ENCODE data around the gene USP15.

USP15 gene

DNA sequence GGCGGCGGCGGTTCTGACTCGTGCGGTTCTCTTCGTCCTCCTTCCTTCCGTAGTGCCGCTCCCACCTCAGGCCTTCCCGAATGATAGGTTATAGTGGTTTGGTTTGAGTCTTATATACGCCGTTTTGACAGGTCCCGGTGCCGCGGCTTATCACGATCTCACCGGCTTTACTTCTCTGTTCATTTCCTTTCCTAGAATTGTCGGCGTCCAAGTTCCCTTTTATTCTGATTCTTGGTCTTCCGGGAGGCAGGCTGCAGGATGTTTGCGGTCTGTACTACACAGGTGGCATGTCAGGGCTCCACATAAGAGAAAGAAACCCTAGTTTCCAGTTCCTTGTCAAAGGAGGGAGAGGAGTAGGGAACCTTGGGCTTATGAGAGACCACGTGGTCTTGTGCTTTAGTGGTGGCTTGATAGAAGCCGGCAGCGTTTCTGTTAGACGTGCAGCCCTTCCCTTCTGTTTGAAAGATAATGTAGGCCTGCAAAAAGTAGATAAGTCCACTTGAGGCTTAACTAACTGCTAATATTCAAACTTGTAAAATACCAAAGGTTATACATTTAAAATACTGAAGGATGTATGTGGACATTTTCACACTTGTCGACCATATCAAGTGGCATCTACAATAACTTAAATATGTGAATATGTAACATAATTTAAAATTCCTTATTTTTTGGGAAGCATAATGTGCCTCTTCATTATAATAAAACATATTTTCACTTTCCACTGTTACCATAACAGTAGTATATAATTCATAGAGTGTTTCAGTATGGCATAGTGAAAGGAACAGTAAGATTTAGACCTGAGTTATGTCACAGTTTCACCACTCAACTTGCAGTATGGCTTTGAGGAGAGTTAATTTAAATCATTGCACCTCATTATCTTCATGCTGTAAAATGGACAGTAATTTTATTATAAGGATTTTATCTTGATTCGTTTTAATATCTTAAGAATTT lies 804 bp downstream of the USP15 start:
- Histone ChIP-seq H3F3A (ENCODE audit: insufficient read depth, low read length) (peaks cover 27% of the 10 kb centered on the region), H2AFZ (ENCODE audit: low read length) (peak overlapping the region; percentile 82), H3K9ac (ENCODE audit: low read length) (peak overlapping the region; percentile 90), H3K79me2 (ENCODE audit: low read length) (peaks cover 57% of the 10 kb centered on the region), H3K27ac (ENCODE audit: low read length) (peak overlapping the region; percentile 94), H3K9me3 (replicated peaks; ENCODE audit: insufficient read depth, low read length) (no peaks in the 10 kb centered on the region), H3K36me3 (replicated peaks; ENCODE audit: insufficient read depth, low read length) (no peaks in the 10 kb centered on the region), H3K9me2 (replicated peaks; ENCODE audit: insufficient read depth, low read length) (no peaks in the 10 kb centered on the region), H3K4me3 (ENCODE audit: low read length) (peak overlapping the region; percentile 96), H3K4me2 (ENCODE audit: low read depth, low read length) (peak overlapping the region; percentile 62), H3K27me3 (replicated peaks; ENCODE audit: insufficient read depth, low read length) (no peaks in the 10 kb centered on the region), H4K20me1 (ENCODE audit: insufficient read depth, low read length) (peaks cover 41% of the 10 kb centered on the region), H3K4me1 (ENCODE audit: low read length) (peaks cover 40% of the 10 kb centered on the region)
- DNase-seq = peak; percentile 80
- TF ChIP-seq, protein P1, sequence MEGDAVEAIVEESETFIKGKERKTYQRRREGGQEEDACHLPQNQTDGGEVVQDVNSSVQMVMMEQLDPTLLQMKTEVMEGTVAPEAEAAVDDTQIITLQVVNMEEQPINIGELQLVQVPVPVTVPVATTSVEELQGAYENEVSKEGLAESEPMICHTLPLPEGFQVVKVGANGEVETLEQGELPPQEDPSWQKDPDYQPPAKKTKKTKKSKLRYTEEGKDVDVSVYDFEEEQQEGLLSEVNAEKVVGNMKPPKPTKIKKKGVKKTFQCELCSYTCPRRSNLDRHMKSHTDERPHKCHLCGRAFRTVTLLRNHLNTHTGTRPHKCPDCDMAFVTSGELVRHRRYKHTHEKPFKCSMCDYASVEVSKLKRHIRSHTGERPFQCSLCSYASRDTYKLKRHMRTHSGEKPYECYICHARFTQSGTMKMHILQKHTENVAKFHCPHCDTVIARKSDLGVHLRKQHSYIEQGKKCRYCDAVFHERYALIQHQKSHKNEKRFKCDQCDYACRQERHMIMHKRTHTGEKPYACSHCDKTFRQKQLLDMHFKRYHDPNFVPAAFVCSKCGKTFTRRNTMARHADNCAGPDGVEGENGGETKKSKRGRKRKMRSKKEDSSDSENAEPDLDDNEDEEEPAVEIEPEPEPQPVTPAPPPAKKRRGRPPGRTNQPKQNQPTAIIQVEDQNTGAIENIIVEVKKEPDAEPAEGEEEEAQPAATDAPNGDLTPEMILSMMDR (IDR thresholded peaks at IDR 0.05; ENCODE audit: low read length) = no peak
- no peak for TF ChIP-seq EZH2 (optimal IDR thresholded peaks at IDR 0.05; ENCODE audit: low read depth, low read length)
- TF ChIP-seq EZH2phosphoT487 (IDR thresholded peaks at IDR 0.05; ENCODE audit: low read length) = no peak

DNA sequence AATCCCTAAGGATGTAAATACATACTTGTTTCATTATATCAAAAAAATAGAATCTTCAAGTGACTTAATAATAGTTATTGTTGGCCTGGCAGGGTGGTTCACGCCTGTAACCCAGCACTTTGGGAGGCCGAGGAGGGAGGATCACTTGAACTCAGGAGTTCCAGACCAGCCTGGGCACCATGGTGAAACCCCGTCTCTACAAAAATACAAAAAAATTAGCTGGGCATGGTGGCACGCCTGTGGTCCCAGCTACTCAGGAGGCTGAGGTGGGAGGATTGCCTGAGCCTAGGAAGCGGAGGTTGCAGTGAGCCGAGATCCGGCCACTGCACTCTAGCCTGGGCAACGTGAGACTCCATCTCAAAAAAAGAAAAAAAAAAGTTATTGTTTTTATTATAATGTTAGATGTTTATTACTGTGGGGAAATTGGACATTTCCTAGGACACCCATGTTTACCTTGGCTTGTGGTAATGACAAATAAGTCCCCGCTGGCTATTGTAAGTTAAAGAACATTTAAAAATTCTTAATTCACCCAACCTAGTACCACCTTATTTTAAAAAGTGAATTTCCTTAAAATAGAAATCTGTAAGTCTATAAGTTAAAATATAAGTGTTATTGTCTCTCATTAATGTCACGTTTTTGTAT lies 1.8 kb downstream of the USP15 start:
- peak overlapping the region; percentile 62 for H3K4me2 ChIP-seq (ENCODE audit: low read depth, low read length)
- H3K9me2 ChIP-seq (replicated peaks; ENCODE audit: insufficient read depth, low read length) = no peaks in the 10 kb centered on the region
- H3K27me3 ChIP-seq (replicated peaks; ENCODE audit: insufficient read depth, low read length) = no peaks in the 10 kb centered on the region
- no peaks in the 10 kb centered on the region for H3K9me3 ChIP-seq (replicated peaks; ENCODE audit: insufficient read depth, low read length)
- H2AFZ ChIP-seq (ENCODE audit: low read length) = no peak overlapping the region
- H3K27ac ChIP-seq (ENCODE audit: low read length) = no peak overlapping the region
- peaks cover 67% of the 10 kb centered on the region for H3K79me2 ChIP-seq (ENCODE audit: low read length)
- H3K9ac ChIP-seq (ENCODE audit: low read length) = no peak overlapping the region
- TF ChIP-seq EZH2 (optimal IDR thresholded peaks at IDR 0.05; ENCODE audit: low read depth, low read length) (no peak), EZH2phosphoT487 (IDR thresholded peaks at IDR 0.05; ENCODE audit: low read length) (no peak)
- TF ChIP-seq, protein P1 (IDR thresholded peaks at IDR 0.05; ENCODE audit: low read length) = no peak
- DNase-seq = no peak
- peak overlapping the region; percentile 96 for H3K4me3 ChIP-seq (ENCODE audit: low read length)
- H3K4me1 ChIP-seq (ENCODE audit: low read length) = peaks cover 40% of the 10 kb centered on the region
- H4K20me1 ChIP-seq (ENCODE audit: insufficient read depth, low read length) = peaks cover 48% of the 10 kb centered on the region
- no peaks in the 10 kb centered on the region for H3K36me3 ChIP-seq (replicated peaks; ENCODE audit: insufficient read depth, low read length)
- H3F3A ChIP-seq (ENCODE audit: insufficient read depth, low read length) = peaks cover 27% of the 10 kb centered on the region

DNA sequence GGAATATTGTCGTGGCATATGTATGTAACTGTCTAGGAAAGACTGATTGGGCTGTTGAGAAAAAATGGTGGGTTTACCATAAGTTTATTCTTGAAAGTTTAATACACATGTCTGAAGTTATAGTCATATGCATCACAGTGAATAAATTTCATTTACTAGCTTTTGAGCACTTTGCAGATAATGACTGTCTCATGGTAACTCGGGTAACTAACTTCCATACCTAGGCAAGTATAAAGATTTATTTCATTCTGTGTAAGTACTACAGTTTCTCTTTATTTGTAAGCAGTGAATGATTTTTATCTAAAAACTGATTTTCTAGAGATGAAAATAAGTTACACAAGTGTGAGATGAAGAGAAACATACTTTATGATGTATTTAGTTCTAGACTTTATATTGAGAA lies 3.0 kb downstream of the USP15 start:
- no peaks in the 10 kb centered on the region for H3K9me3 ChIP-seq (replicated peaks; ENCODE audit: insufficient read depth, low read length)
- H4K20me1 ChIP-seq (ENCODE audit: insufficient read depth, low read length) = peaks cover 60% of the 10 kb centered on the region
- peaks cover 27% of the 10 kb centered on the region for H3F3A ChIP-seq (ENCODE audit: insufficient read depth, low read length)
- H3K36me3 ChIP-seq (replicated peaks; ENCODE audit: insufficient read depth, low read length) = no peaks in the 10 kb centered on the region
- TF ChIP-seq, protein P1 (IDR thresholded peaks at IDR 0.05; ENCODE audit: low read length) = no peak
- TF ChIP-seq EZH2phosphoT487 (IDR thresholded peaks at IDR 0.05; ENCODE audit: low read length) = no peak
- TF ChIP-seq EZH2 (optimal IDR thresholded peaks at IDR 0.05; ENCODE audit: low read depth, low read length) = no peak
- H3K4me3 ChIP-seq (ENCODE audit: low read length) = no peak overlapping the region
- no peaks in the 10 kb centered on the region for H3K9me2 ChIP-seq (replicated peaks; ENCODE audit: insufficient read depth, low read length)
- peaks cover 40% of the 10 kb centered on the region for H3K4me1 ChIP-seq (ENCODE audit: low read length)
- no peak overlapping the region for H3K27ac ChIP-seq (ENCODE audit: low read length)
- H3K27me3 ChIP-seq (replicated peaks; ENCODE audit: insufficient read depth, low read length) = no peaks in the 10 kb centered on the region
- H2AFZ ChIP-seq (ENCODE audit: low read length) = no peak overlapping the region
- H3K79me2 ChIP-seq (ENCODE audit: low read length) = peaks cover 79% of the 10 kb centered on the region
- no peak overlapping the region for H3K4me2 ChIP-seq (ENCODE audit: low read depth, low read length)
- DNase-seq = no peak
- H3K9ac ChIP-seq (ENCODE audit: low read length) = no peak overlapping the region

All from MM.1S (cell line).